Measurements from ENCODE around the gene GATA2.

Gene GATA2

GRCh38 chr3:128482666-128483656, 10.0 kb downstream of the GATA2 start:
- H3K27ac ChIP-seq (ENCODE audit: low read depth, low read length): no peak overlapping the region
- H3K9me3 ChIP-seq (ENCODE audit: insufficient read depth, low read length): no peaks in the 10 kb centered on the region
- no peaks in the 10 kb centered on the region for H3K9me2 ChIP-seq (replicated peaks; ENCODE audit: insufficient read depth, low read length)
- no peak overlapping the region for H3K9ac ChIP-seq (ENCODE audit: low read length)
- no peak overlapping the region for H3K4me3 ChIP-seq (ENCODE audit: insufficient read depth, low read length, poor library complexity, severe bottlenecking)
- no peaks in the 10 kb centered on the region for H4K20me1 ChIP-seq (ENCODE audit: low read depth, low read length)
- no peaks in the 10 kb centered on the region for H3F3A ChIP-seq (ENCODE audit: insufficient read depth)
- no peak overlapping the region for H3K4me2 ChIP-seq (ENCODE audit: low read depth, low read length, poor library complexity, severe bottlenecking)
- no peak overlapping the region for H2AFZ ChIP-seq (ENCODE audit: low read depth, low read length, severe bottlenecking)
- H3K27me3 ChIP-seq (ENCODE audit: low read length): no peaks in the 10 kb centered on the region
- no peaks in the 10 kb centered on the region for H3K36me3 ChIP-seq (ENCODE audit: low read length)
- H3K79me2 ChIP-seq (ENCODE audit: insufficient read depth, low read length): no peaks in the 10 kb centered on the region
- TF ChIP-seq CTCF (IDR thresholded peaks at IDR 0.05; ENCODE audit: insufficient read depth, low read length, poor library complexity, severe bottlenecking) (no peak), EZH2phosphoT487 (conservative IDR thresholded peaks at IDR 0.05; ENCODE audit: low read length) (no peak)

- Histone ChIP-seq H3K36me3 (ENCODE audit: low read length) (no peaks in the 10 kb centered on the region), H3K27ac (ENCODE audit: low read depth, low read length) (no peak overlapping the region), H3K27me3 (ENCODE audit: low read length) (no peaks in the 10 kb centered on the region)
Observed at GRCh38 chr3:128482175-128482574, 10.8 kb downstream of the GATA2 start.

GRCh38 chr3:128481438-128481942, 11.5 kb downstream of the GATA2 start:
- Histone ChIP-seq H3K36me3 (ENCODE audit: low read length) (no peaks in the 10 kb centered on the region), H3K4me3 (ENCODE audit: insufficient read depth, low read length, poor library complexity, severe bottlenecking) (no peak overlapping the region), H3K4me2 (ENCODE audit: low read depth, low read length, poor library complexity, severe bottlenecking) (no peak overlapping the region), H3F3A (ENCODE audit: insufficient read depth) (no peaks in the 10 kb centered on the region), H3K9me3 (ENCODE audit: insufficient read depth, low read length) (no peaks in the 10 kb centered on the region), H3K79me2 (ENCODE audit: insufficient read depth, low read length) (no peaks in the 10 kb centered on the region), H3K27ac (ENCODE audit: low read depth, low read length) (no peak overlapping the region), H3K9me2 (replicated peaks; ENCODE audit: insufficient read depth, low read length) (no peaks in the 10 kb centered on the region), H3K27me3 (ENCODE audit: low read length) (no peaks in the 10 kb centered on the region), H4K20me1 (ENCODE audit: low read depth, low read length) (no peaks in the 10 kb centered on the region), H3K9ac (ENCODE audit: low read length) (no peak overlapping the region), H2AFZ (ENCODE audit: low read depth, low read length, severe bottlenecking) (no peak overlapping the region)
- TF ChIP-seq EZH2phosphoT487 (conservative IDR thresholded peaks at IDR 0.05; ENCODE audit: low read length): no peak
- TF ChIP-seq CTCF (IDR thresholded peaks at IDR 0.05; ENCODE audit: insufficient read depth, low read length, poor library complexity, severe bottlenecking): no peak

More at GRCh38 chr3:128482175-128482574, 10.8 kb downstream of the GATA2 start:
- Histone ChIP-seq H3K79me2 (ENCODE audit: insufficient read depth, low read length) (no peaks in the 10 kb centered on the region), H3K9me2 (replicated peaks; ENCODE audit: insufficient read depth, low read length) (no peaks in the 10 kb centered on the region), H3K4me2 (ENCODE audit: low read depth, low read length, poor library complexity, severe bottlenecking) (no peak overlapping the region), H2AFZ (ENCODE audit: low read depth, low read length, severe bottlenecking) (no peak overlapping the region), H4K20me1 (ENCODE audit: low read depth, low read length) (no peaks in the 10 kb centered on the region), H3K9me3 (ENCODE audit: insufficient read depth, low read length) (no peaks in the 10 kb centered on the region), H3K4me3 (ENCODE audit: insufficient read depth, low read length, poor library complexity, severe bottlenecking) (no peak overlapping the region), H3F3A (ENCODE audit: insufficient read depth) (no peaks in the 10 kb centered on the region), H3K9ac (ENCODE audit: low read length) (no peak overlapping the region)
- no peak for TF ChIP-seq CTCF (IDR thresholded peaks at IDR 0.05; ENCODE audit: insufficient read depth, low read length, poor library complexity, severe bottlenecking)
- TF ChIP-seq EZH2phosphoT487 (conservative IDR thresholded peaks at IDR 0.05; ENCODE audit: low read length): no peak

All from SU-DHL-6 (cell line).